ENCODE measurements around the gene TRIM34.
"Not testable (repeated sequence)": the region's sequence is repeated elsewhere in the genome, so short reads cannot be mapped to it uniquely, and the experiment has no call there.

DNA sequence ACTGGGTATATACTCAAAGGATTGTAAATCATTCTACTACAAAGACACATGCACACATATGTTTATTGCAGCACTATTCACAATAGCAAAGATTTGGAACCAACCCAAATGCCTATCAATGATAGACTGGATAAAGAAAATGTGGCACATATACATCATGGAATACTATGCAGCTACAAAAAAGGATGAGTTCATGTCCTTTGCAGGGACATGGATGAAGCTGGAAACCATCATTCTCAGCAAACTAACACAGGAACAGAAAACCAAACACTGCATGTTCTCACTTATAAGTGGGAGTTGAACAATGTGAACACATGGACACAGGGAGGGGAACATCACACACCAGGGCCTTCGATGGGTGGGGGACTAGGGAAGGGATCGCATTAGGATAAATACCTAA lies 32.2 kb downstream of the TRIM34 start:
- TF ChIP-seq, protein P1, sequence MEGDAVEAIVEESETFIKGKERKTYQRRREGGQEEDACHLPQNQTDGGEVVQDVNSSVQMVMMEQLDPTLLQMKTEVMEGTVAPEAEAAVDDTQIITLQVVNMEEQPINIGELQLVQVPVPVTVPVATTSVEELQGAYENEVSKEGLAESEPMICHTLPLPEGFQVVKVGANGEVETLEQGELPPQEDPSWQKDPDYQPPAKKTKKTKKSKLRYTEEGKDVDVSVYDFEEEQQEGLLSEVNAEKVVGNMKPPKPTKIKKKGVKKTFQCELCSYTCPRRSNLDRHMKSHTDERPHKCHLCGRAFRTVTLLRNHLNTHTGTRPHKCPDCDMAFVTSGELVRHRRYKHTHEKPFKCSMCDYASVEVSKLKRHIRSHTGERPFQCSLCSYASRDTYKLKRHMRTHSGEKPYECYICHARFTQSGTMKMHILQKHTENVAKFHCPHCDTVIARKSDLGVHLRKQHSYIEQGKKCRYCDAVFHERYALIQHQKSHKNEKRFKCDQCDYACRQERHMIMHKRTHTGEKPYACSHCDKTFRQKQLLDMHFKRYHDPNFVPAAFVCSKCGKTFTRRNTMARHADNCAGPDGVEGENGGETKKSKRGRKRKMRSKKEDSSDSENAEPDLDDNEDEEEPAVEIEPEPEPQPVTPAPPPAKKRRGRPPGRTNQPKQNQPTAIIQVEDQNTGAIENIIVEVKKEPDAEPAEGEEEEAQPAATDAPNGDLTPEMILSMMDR (conservative IDR thresholded peaks at IDR 0.05; ENCODE audit: low read depth, low read length) = not testable (repeated sequence)
- TF ChIP-seq EZH2 (IDR thresholded peaks at IDR 0.05; ENCODE audit: borderline replicate concordance, low read depth, low read length, poor library complexity, severe bottlenecking) = not testable (repeated sequence)

Data from A673 (cell line).